ENCODE results near the gene ERICH6. TPM values are rescaled to one million over a fixed set of nuclear protein-coding genes. Genes with fewer than 3 reads are reported as not detected.

ERICH6 gene
- total and polyA plus RNA-seq, 2 donors (not counting 3 experiments of a cell fraction or from before 2014, with no cell fraction given), result not detected

DNA sequence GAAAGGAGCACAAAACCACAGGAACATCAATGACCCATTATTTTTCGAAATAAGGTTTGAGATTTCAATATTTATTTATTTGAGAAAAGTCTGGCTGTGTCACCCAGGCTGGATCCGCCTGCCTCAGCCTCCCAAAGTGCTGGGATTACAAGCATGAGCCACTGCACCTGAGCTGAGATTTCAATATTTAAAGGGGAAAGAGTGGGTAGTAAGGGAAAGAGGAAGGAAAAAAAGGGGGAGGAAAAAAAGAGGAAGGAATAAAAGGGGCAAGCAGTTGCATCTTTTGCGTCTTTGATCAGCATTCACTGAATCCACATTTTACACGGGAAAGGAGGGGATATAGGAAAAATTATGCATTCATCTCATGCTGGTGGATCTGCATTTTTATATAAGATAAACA lies 47.4 kb downstream of the ERICH6 start:
- ChIA-PET CTCF (interaction anchor here (1.0 kb wide), 1 partner anchor 12 kb away, joined by 3 read pairs; no protein-coding TSS in a partner anchor), POLR2A (no interaction called here)
- no peaks in the 10 kb centered on the region for H3K9me3 ChIP-seq (replicated peaks; ENCODE audit: control insufficient read depth, insufficient read depth, low read length)
- H3K79me2 ChIP-seq (ENCODE audit: control insufficient read depth, insufficient read depth, low read length), result no peaks in the 10 kb centered on the region
- H3K4me3 ChIP-seq (replicated peaks in 1 of 3; ENCODE audit: insufficient read depth in 1 of 3, low read depth in 1 of 3, low read length in 3 of 3), result no peak overlapping the region
- no peaks in the 10 kb centered on the region for H3K36me3 ChIP-seq (ENCODE audit: control insufficient read depth in 2 of 2, extremely low read depth in 1 of 2, insufficient read depth in 2 of 2, low read length in 2 of 2)
- no peak overlapping the region for H2AFZ ChIP-seq (ENCODE audit: low read depth, low read length)
- FAIRE-seq (no peak), DNase-seq (ENCODE audit: low read depth, low spot score) (no peak)
- H3K9ac ChIP-seq (replicated peaks; ENCODE audit: extremely low read depth, insufficient read depth, low read length), result no peak overlapping the region
- TF ChIP-seq MYC (IDR thresholded peaks at IDR 0.05; ENCODE audit: low read depth, low read length) (no peak), JUN (IDR thresholded peaks at IDR 0.05; ENCODE audit: borderline replicate concordance, insufficient read depth, insufficient read length, low read depth) (no peak), FOS (IDR thresholded peaks at IDR 0.05; ENCODE audit: borderline replicate concordance, insufficient read depth, low read length) (no peak)
- no peaks in the 10 kb centered on the region for H3K9me1 ChIP-seq (replicated peaks; ENCODE audit: control insufficient read depth, extremely low read depth, insufficient read depth, low read length)
- H3K27ac ChIP-seq (ENCODE audit: insufficient read depth, low read depth, low read length), result no peak overlapping the region
- intact Hi-C loops (cut with micrococcal nuclease), result no loop called here
- dilution Hi-C loops (cut with MboI; ENCODE audit: extremely low pct_ligation_motif_present, low sequenced_read_pairs), result no loop called here
- no peaks in the 10 kb centered on the region for H4K20me1 ChIP-seq (replicated peaks; ENCODE audit: control insufficient read depth, extremely low read depth, insufficient read depth, low read length)
- no peak overlapping the region for H3K4me2 ChIP-seq (ENCODE audit: insufficient read depth, low read length)
- peaks cover 4 to 11% of the 10 kb centered on the region in 2 experiments for H3K27me3 ChIP-seq (ENCODE audit: control insufficient read depth in 2 of 2, insufficient read depth in 2 of 2, low read length in 2 of 2)
- no peaks in the 10 kb centered on the region for H3K4me1 ChIP-seq (ENCODE audit: control insufficient read depth, extremely low read depth, insufficient read depth, low read length)
- BruUV-seq (replicated peaks), result no TSS peak

- Histone ChIP-seq H3K4me2 (ENCODE audit: insufficient read depth, low read length) (no peak overlapping the region), H3K9me1 (replicated peaks; ENCODE audit: control insufficient read depth, extremely low read depth, insufficient read depth, low read length) (no peaks in the 10 kb centered on the region), H3K27ac (ENCODE audit: insufficient read depth, low read depth, low read length) (no peak overlapping the region), H3K79me2 (ENCODE audit: control insufficient read depth, insufficient read depth, low read length) (no peaks in the 10 kb centered on the region), H3K4me1 (ENCODE audit: control insufficient read depth, extremely low read depth, insufficient read depth, low read length) (no peaks in the 10 kb centered on the region), H2AFZ (ENCODE audit: low read depth, low read length) (no peak overlapping the region), H4K20me1 (replicated peaks; ENCODE audit: control insufficient read depth, extremely low read depth, insufficient read depth, low read length) (no peaks in the 10 kb centered on the region), H3K9me3 (replicated peaks; ENCODE audit: control insufficient read depth, insufficient read depth, low read length) (no peaks in the 10 kb centered on the region), H3K27me3 (ENCODE audit: control insufficient read depth in 2 of 2, insufficient read depth in 2 of 2, low read length in 2 of 2) (peaks cover 7 to 9% of the 10 kb centered on the region in 2 experiments), H3K36me3 (ENCODE audit: control insufficient read depth in 2 of 2, extremely low read depth in 1 of 2, insufficient read depth in 2 of 2, low read length in 2 of 2) (no peaks in the 10 kb centered on the region), H3K4me3 (replicated peaks in 1 of 3; ENCODE audit: insufficient read depth in 1 of 3, low read depth in 1 of 3, low read length in 3 of 3) (no peak overlapping the region), H3K9ac (replicated peaks; ENCODE audit: extremely low read depth, insufficient read depth, low read length) (no peak overlapping the region)
- no peak for TF ChIP-seq JUN (IDR thresholded peaks at IDR 0.05; ENCODE audit: borderline replicate concordance, insufficient read depth, insufficient read length, low read depth)
- no peak for TF ChIP-seq FOS (IDR thresholded peaks at IDR 0.05; ENCODE audit: borderline replicate concordance, insufficient read depth, low read length)
- no peak for TF ChIP-seq POLR2AphosphoS5 (IDR thresholded peaks at IDR 0.05; ENCODE audit: insufficient read depth, low read depth, low read length)
- TF ChIP-seq CTCF (IDR thresholded peaks at IDR 0.05; ENCODE audit: extremely low read depth in 1 of 2, insufficient read depth in 1 of 2, low read depth in 1 of 2, low read length in 2 of 2), result no peak
- TF ChIP-seq EZH2 (IDR thresholded peaks at IDR 0.05; ENCODE audit: borderline replicate concordance, low read depth, low read length, severe bottlenecking), result no peak
- TF ChIP-seq, protein P1, sequence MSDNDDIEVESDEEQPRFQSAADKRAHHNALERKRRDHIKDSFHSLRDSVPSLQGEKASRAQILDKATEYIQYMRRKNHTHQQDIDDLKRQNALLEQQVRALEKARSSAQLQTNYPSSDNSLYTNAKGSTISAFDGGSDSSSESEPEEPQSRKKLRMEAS (IDR thresholded peaks at IDR 0.05; ENCODE audit: insufficient read depth, insufficient read length), result no peak
- TF ChIP-seq MYC (IDR thresholded peaks at IDR 0.05; ENCODE audit: low read depth, low read length), result no peak
- TF ChIP-seq GATA2 (IDR thresholded peaks at IDR 0.05; ENCODE audit: insufficient read depth, insufficient read length, low read depth, low read length), result no peak
- no peak for TF ChIP-seq POLR2A (IDR thresholded peaks at IDR 0.05; ENCODE audit: low read depth, low read length)
- DNase-seq (ENCODE audit: low read depth, low spot score) (no peak), FAIRE-seq (no peak)
- intact Hi-C loops (cut with micrococcal nuclease), result no loop called here
- CTCF ChIA-PET, result no interaction called here
- dilution Hi-C loops (cut with MboI; ENCODE audit: extremely low pct_ligation_motif_present, low sequenced_read_pairs), result no loop called here
- POLR2A ChIA-PET, result no interaction called here
- BruUV-seq (replicated peaks), result no TSS peak
These were observed 50.6 kb downstream of the ERICH6 start for GRCh38 chr3:150653110-150653561.
